GM23338 (cell line): ENCODE results near the gene TRIM8. TPM values are rescaled to one million over a fixed set of nuclear protein-coding genes. Genes with fewer than 3 reads are reported as not detected.

ENCODE experiments used
- ATAC-seq: fragments of 200-7000 bp; cut with Tn5 transposase; 3 replicates; pipeline ENCODE4 v1.9.1; 2020
- DNase-seq: peaks from one replicate; pipeline ENCODE4 v3.0.0-alpha.2; 2015; ENCODE audit warnings: low spot score
- H2AFZ ChIP-seq: fragments of 200-600 bp; sonication (generic); 2 replicates; pipeline ENCODE4 v1.8.0; 2016; ENCODE audit warnings: antibody characterized with exemption, mild to moderate bottlenecking, moderate library complexity
- H3F3A ChIP-seq: fragments of 200-600 bp; sonication (generic); replicated peaks from 2 replicates; pipeline ENCODE4 v1.8.0; 2017; ENCODE audit warnings: antibody characterized with exemption, mixed run types, low read depth
- H3K27ac ChIP-seq: fragments of 200-600 bp; sonication (generic); 2 replicates; pipeline ENCODE4 v1.6.1; 2016; ENCODE audit warnings: low read depth
- H3K27me3 ChIP-seq: fragments of 200-600 bp; sonication (generic); 2 replicates; pipeline ENCODE4 v1.8.0; 2016; ENCODE audit warnings: mild to moderate bottlenecking, mixed run types, moderate library complexity; ENCODE audit not compliant: insufficient read depth
- H3K36me3 ChIP-seq: fragments of 200-600 bp; sonication (generic); 2 replicates; pipeline ENCODE4 v1.8.0; 2016; ENCODE audit warnings: mild to moderate bottlenecking; ENCODE audit not compliant: insufficient read depth
- H3K4me1 ChIP-seq: fragments of 200-600 bp; sonication (generic); 2 replicates; pipeline ENCODE4 v1.8.0; 2016; ENCODE audit warnings: mild to moderate bottlenecking, moderate library complexity; ENCODE audit not compliant: insufficient read depth
- H3K4me2 ChIP-seq: fragments of 200-600 bp; sonication (generic); 2 replicates; pipeline ENCODE4 v1.7.1; 2017; ENCODE audit warnings: mixed run types
- H3K4me3 ChIP-seq: fragments of 200-600 bp; sonication (generic); 2 replicates; pipeline ENCODE4 v1.6.1; 2016; ENCODE audit warnings: mixed run types
- H3K79me2 ChIP-seq: fragments of 200-600 bp; sonication (generic); replicated peaks from 2 replicates; pipeline ENCODE4 v1.8.0; 2017; ENCODE audit warnings: mild to moderate bottlenecking; ENCODE audit not compliant: insufficient read depth
- H3K9me2 ChIP-seq: fragments of 200-600 bp; sonication (generic); 2 replicates; pipeline ENCODE4 v1.8.0; 2017; ENCODE audit not compliant: insufficient read depth
- H4K20me1 ChIP-seq: fragments of 200-600 bp; sonication (generic); replicated peaks from 2 replicates; pipeline ENCODE4 v1.8.0; 2017; ENCODE audit warnings: mild to moderate bottlenecking; ENCODE audit not compliant: insufficient read depth
- H3K27ac Mint-ChIP-seq: 2 replicates; pipeline ENCODE4 v1.8.0; 2020; ENCODE audit warnings: inconsistent platforms, mild to moderate bottlenecking, moderate library complexity, mixed read lengths
- H3K27me3 Mint-ChIP-seq: 3 replicates; pipeline ENCODE4 v1.8.0; 2022; ENCODE audit warnings: low read depth, mild to moderate bottlenecking, moderate library complexity, mixed read lengths, inconsistent platforms; ENCODE audit not compliant: insufficient read depth, poor library complexity
- H3K36me3 Mint-ChIP-seq: 3 replicates; pipeline ENCODE4 v1.8.0; 2021; ENCODE audit warnings: low read depth, mild to moderate bottlenecking, inconsistent platforms, moderate library complexity, mixed read lengths
- H3K4me1 Mint-ChIP-seq: 3 replicates; pipeline ENCODE4 v1.8.0; 2020; ENCODE audit warnings: mild to moderate bottlenecking, inconsistent platforms, mixed read lengths
- H3K4me3 Mint-ChIP-seq: 3 replicates; pipeline ENCODE4 v1.8.0; 2021; ENCODE audit warnings: moderate library complexity, mild to moderate bottlenecking, inconsistent platforms, mixed read lengths
- H3K9me3 Mint-ChIP-seq: 3 replicates; pipeline ENCODE4 v1.8.0; 2020; ENCODE audit warnings: moderate library complexity, mild to moderate bottlenecking, inconsistent platforms, mixed read lengths
- CREB1 ChIP-seq: fragments of 250-450 bp; sonication (Bioruptor Pico); IDR thresholded peaks from 2 replicates; pipeline ENCODE4 v1.5.0; 2020; ENCODE audit warnings: low read depth, mild to moderate bottlenecking, moderate library complexity
- EZH2phosphoT487 ChIP-seq: fragments of 200-600 bp; sonication (generic); IDR thresholded peaks from one replicate; pipeline ENCODE4 v1.8.1; 2018; ENCODE audit warnings: antibody characterized with exemption; ENCODE audit not compliant: unreplicated experiment
- NANOG ChIP-seq: IDR thresholded peaks from 2 replicates; pipeline ENCODE4 v1.6.1; 2016; ENCODE audit warnings: antibody characterized with exemption, borderline replicate concordance
- POLR2AphosphoS5 ChIP-seq: IDR thresholded peaks from 2 replicates; pipeline ENCODE4 v1.6.1; 2016; ENCODE audit warnings: antibody characterized with exemption, low read depth
- ZNF114 ChIP-seq: fragments of 250-450 bp; sonication (Bioruptor Pico); IDR thresholded peaks from 2 replicates; pipeline ENCODE4 v1.5.0; 2020; ENCODE audit warnings: mild to moderate bottlenecking, moderate library complexity
- polyA plus RNA-seq: library from polyadenylated mRNA; unstranded; fragments of >200 nt; fragmentation: Nextera tagmentation; extraction: Ambion mirVana; gene quantifications from 2 replicates; pipeline ENCODE4 v1.2.1, GENCODE V29; 2016
- total RNA-seq: library from RNA; depleted of rRNA; stranded (reverse); fragments of >200 nt; shearing (Covaris generic); gene quantifications from 2 replicates; pipeline ENCODE4 v1.2.3, GENCODE V29; 2014
- TF ChIP-seq, protein P1 (sequence below), 2 experiments: fragments of 200-600 bp in 1 of 2; sonication (generic) in 1 of 2; conservative IDR thresholded peaks; 2 replicates each; pipeline versions ENCODE4 v1.5.1 to v1.6.1; 2016 to 2017; ENCODE audit warnings: antibody characterized with exemption in 2 of 2, low read depth in 2 of 2, mild to moderate bottlenecking in 2 of 2, moderate library complexity in 1 of 2
- TF ChIP-seq, protein P2 (sequence below): fragments of 250-450 bp; sonication (Bioruptor Pico); IDR thresholded peaks from 2 replicates; pipeline ENCODE4 v1.5.0; 2020; ENCODE audit warnings: mild to moderate bottlenecking, moderate library complexity

TRIM8 gene
- total and polyA plus RNA-seq, 2 experiments from 2014 or later = 15.1 to 36.7 TPM

DNA sequence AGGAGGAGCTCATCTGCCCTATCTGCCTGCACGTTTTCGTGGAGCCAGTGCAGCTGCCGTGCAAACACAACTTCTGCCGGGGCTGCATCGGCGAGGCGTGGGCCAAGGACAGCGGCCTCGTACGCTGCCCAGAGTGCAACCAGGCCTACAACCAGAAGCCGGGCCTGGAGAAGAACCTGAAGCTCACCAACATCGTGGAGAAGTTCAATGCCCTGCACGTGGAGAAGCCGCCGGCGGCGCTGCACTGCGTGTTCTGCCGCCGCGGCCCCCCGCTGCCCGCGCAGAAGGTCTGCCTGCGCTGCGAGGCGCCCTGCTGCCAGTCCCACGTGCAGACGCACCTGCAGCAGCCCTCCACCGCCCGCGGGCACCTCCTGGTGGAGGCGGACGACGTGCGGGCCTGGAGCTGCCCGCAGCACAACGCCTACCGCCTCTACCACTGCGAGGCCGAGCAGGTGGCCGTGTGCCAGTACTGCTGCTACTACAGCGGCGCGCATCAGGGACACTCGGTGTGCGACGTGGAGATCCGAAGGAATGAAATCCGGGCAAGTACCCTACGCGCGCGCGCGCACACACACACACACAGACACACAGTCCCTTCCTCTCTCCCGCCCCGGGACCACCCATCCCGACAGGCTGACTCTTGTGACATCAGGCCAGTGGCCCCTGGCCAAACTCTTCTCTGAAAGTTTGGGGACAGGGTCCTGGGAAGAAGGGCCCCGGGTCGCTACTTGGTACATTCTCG lies 538 bp downstream of the TRIM8 start:
- Histone ChIP-seq H3F3A (peaks cover 12% of the 10 kb centered on the region; the same call in 1 of the 2 replicates), H3K79me2 (peaks cover 46% of the 10 kb centered on the region), H2AFZ (peak overlapping the region; percentile 47), H3K36me3 (no peaks in the 10 kb centered on the region), H4K20me1 (peaks cover 13% of the 10 kb centered on the region; the same call in 1 of the 2 replicates), H3K27ac (peak overlapping the region; percentile 69; the same call in 1 of the 2 replicates), H3K4me3 (peak overlapping the region; percentile 86), H3K4me1 (peaks cover 23% of the 10 kb centered on the region), H3K4me2 (peak overlapping the region; percentile 95), H3K9me2 (no peaks in the 10 kb centered on the region), H3K27me3 (0 out of 2 replicates have a peak, but pooled peaks cover 3% of the 10 kb centered on the region)
- Mint-ChIP-seq H3K27ac (no peak overlapping the region; the same call in 1 of the 2 replicates), H3K27me3 (peaks cover 25% of the 10 kb centered on the region), H3K36me3 (no peaks in the 10 kb centered on the region; the same call in 2 of the 3 replicates), H3K4me1 (peaks cover 34% of the 10 kb centered on the region), H3K9me3 (no peaks in the 10 kb centered on the region), H3K4me3 (peak overlapping the region; percentile 95)
- ATAC-seq = peak; percentile 49
- TF ChIP-seq, protein P1, sequence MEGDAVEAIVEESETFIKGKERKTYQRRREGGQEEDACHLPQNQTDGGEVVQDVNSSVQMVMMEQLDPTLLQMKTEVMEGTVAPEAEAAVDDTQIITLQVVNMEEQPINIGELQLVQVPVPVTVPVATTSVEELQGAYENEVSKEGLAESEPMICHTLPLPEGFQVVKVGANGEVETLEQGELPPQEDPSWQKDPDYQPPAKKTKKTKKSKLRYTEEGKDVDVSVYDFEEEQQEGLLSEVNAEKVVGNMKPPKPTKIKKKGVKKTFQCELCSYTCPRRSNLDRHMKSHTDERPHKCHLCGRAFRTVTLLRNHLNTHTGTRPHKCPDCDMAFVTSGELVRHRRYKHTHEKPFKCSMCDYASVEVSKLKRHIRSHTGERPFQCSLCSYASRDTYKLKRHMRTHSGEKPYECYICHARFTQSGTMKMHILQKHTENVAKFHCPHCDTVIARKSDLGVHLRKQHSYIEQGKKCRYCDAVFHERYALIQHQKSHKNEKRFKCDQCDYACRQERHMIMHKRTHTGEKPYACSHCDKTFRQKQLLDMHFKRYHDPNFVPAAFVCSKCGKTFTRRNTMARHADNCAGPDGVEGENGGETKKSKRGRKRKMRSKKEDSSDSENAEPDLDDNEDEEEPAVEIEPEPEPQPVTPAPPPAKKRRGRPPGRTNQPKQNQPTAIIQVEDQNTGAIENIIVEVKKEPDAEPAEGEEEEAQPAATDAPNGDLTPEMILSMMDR (conservative IDR thresholded peaks at IDR 0.05; ENCODE audit: low read depth in 2 of 2) = peak; percentile 49 to 77
- TF ChIP-seq, protein P2, sequence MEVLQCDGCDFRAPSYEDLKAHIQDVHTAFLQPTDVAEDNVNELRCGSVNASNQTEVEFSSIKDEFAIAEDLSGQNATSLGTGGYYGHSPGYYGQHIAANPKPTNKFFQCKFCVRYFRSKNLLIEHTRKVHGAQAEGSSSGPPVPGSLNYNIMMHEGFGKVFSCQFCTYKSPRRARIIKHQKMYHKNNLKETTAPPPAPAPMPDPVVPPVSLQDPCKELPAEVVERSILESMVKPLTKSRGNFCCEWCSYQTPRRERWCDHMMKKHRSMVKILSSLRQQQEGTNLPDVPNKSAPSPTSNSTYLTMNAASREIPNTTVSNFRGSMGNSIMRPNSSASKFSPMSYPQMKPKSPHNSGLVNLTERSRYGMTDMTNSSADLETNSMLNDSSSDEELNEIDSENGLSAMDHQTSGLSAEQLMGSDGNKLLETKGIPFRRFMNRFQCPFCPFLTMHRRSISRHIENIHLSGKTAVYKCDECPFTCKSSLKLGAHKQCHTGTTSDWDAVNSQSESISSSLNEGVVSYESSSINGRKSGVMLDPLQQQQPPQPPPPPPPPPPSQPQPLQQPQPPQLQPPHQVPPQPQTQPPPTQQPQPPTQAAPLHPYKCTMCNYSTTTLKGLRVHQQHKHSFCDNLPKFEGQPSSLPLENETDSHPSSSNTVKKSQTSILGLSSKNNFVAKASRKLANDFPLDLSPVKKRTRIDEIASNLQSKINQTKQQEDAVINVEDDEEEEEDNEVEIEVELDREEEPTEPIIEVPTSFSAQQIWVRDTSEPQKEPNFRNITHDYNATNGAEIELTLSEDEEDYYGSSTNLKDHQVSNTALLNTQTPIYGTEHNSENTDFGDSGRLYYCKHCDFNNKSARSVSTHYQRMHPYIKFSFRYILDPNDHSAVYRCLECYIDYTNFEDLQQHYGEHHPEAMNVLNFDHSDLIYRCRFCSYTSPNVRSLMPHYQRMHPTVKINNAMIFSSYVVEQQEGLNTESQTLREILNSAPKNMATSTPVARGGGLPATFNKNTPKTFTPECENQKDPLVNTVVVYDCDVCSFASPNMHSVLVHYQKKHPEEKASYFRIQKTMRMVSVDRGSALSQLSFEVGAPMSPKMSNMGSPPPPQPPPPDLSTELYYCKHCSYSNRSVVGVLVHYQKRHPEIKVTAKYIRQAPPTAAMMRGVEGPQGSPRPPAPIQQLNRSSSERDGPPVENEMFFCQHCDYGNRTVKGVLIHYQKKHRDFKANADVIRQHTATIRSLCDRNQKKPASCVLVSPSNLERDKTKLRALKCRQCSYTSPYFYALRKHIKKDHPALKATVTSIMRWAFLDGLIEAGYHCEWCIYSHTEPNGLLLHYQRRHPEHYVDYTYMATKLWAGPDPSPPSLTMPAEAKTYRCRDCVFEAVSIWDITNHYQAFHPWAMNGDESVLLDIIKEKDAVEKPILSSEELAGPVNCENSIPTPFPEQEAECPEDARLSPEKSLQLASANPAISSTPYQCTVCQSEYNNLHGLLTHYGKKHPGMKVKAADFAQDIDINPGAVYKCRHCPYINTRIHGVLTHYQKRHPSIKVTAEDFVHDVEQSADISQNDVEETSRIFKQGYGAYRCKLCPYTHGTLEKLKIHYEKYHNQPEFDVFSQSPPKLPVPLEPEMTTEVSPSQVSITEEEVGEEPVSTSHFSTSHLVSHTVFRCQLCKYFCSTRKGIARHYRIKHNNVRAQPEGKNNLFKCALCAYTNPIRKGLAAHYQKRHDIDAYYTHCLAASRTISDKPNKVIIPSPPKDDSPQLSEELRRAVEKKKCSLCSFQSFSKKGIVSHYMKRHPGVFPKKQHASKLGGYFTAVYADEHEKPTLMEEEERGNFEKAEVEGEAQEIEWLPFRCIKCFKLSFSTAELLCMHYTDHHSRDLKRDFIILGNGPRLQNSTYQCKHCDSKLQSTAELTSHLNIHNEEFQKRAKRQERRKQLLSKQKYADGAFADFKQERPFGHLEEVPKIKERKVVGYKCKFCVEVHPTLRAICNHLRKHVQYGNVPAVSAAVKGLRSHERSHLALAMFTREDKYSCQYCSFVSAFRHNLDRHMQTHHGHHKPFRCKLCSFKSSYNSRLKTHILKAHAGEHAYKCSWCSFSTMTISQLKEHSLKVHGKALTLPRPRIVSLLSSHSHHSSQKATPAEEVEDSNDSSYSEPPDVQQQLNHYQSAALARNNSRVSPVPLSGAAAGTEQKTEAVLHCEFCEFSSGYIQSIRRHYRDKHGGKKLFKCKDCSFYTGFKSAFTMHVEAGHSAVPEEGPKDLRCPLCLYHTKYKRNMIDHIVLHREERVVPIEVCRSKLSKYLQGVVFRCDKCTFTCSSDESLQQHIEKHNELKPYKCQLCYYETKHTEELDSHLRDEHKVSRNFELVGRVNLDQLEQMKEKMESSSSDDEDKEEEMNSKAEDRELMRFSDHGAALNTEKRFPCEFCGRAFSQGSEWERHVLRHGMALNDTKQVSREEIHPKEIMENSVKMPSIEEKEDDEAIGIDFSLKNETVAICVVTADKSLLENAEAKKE = no peak
- TF ChIP-seq CREB1 (CRISPR knock-in tag) = peak; percentile 50
- 0 out of 2 replicates have a peak, but pooled peaks have one; percentile 24 for TF ChIP-seq ZNF114 (CRISPR knock-in tag)
- TF ChIP-seq NANOG = no peak
- TF ChIP-seq EZH2phosphoT487 = no peak
- TF ChIP-seq POLR2AphosphoS5 = peak; percentile 59
- DNase-seq = peak; percentile 89
